ENCODE measurements around the gene CEP164. TPM values are rescaled to one million over a fixed set of nuclear protein-coding genes. Genes with fewer than 3 reads are reported as not detected.

CEP164 gene
- total and polyA plus RNA-seq, 9 of the 15 experiments (the other 6 are each of a cell fraction or from before 2014, with no cell fraction given): 2.1 to 16.5 (median 10.4) TPM

DNA sequence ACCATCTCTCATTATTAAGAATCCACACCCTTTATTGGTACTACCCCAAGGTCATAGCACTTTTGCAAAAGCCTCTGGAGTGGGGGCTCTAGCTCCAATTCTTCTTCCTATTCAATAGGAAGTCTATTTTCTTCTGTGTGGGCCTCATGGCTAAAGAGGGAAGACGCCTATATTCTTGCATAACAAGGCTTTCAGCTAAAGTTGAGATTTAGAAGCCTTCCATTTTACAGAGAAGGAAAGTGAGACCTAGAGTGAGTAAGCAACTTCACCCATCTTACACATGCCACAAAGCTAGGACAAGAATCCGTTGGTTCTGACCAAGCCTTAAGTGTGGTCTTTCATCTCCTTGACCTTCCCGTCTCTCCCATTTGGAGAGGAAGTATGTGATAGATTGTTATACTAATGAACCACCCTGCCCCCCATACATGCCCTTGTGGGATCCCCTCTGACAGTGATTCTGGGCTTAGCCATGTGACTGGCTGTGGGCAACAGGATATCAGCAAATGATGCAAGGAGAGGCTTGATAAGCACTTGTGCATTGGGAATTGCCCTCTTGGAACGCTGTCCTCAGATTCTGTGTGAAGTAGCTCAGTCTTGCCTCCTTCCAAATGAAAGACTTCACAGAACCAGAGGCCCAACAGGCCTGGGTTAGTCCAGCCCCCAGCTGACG lies 23.9 kb upstream of the CEP164 start:
- Histone ChIP-seq H3K4me2 (ENCODE audit: insufficient read depth, low read length) (no peak overlapping the region), H3K79me2 (ENCODE audit: control insufficient read depth, insufficient read depth, low read length) (no peaks in the 10 kb centered on the region), H3K9me1 (ENCODE audit: control insufficient read depth, insufficient read depth, low read length) (no peaks in the 10 kb centered on the region), H3K27ac (ENCODE audit: extremely low read depth, low read depth, low read length) (no peak overlapping the region), H2AFZ (ENCODE audit: low read depth, low read length) (no peak overlapping the region), H3K36me3 (ENCODE audit: control insufficient read depth, insufficient read depth, low read length) (no peaks in the 10 kb centered on the region), H4K20me1 (replicated peaks; ENCODE audit: control insufficient read depth, insufficient read depth, low read length) (peaks cover 3% of the 10 kb centered on the region; the same call in 1 of the 2 replicates), H3K4me1 (replicated peaks in 1 of 2; ENCODE audit: control insufficient read depth in 2 of 2, insufficient read depth in 2 of 2, low read length in 2 of 2) (peaks cover 0 to 10% of the 10 kb centered on the region in 2 experiments; a peak in 2 of 5 replicates), H3K27me3 (ENCODE audit: control insufficient read depth in 2 of 2, insufficient read depth in 2 of 2, low read length in 2 of 2) (peaks cover 20 to 73% of the 10 kb centered on the region in 2 experiments), H3K9ac (ENCODE audit: insufficient read depth in 1 of 2, low read depth in 2 of 2, low read length in 2 of 2) (no peak overlapping the region), H3K9me3 (replicated peaks; ENCODE audit: control insufficient read depth, insufficient read depth, low read depth, low read length) (no peaks in the 10 kb centered on the region), H3K4me3 (no peak overlapping the region)
- WGBS (ENCODE audit: insufficient coverage, low coverage, missing lambda C conversion rate): 4% methylated on average over 5 of the region's 5 CpGs
- in situ Hi-C loops (cut with MboI) (no loop called here), intact Hi-C loops (cut with micrococcal nuclease) (no loop called here)
- no peak for ATAC-seq
- BruUV-seq (replicated peaks): no TSS peak
- DNase-seq (ENCODE audit: extremely low read depth in 1 of 4, low spot score in 3 of 4): no peak
- 0 out of 2 replicates have a peak, but pooled peaks have one; percentile 9 for TF ChIP-seq TCF3 (CRISPR knock-in tag; IDR thresholded peaks at IDR 0.05)
- no peak for TF ChIP-seq PPARD (CRISPR knock-in tag; IDR thresholded peaks at IDR 0.05)
- no peak for TF ChIP-seq EGR1 (conservative IDR thresholded peaks at IDR 0.05)
- no peak for TF ChIP-seq CBX8 (IDR thresholded peaks at IDR 0.05; ENCODE audit: borderline replicate concordance, extremely low read depth, low read depth, low read length, poor library complexity, severe bottlenecking)
- CTCF ChIA-PET (ENCODE audit: low intra/inter-chr PET ratio): no interaction called here
- POLR2A ChIA-PET: interaction anchor here (1.3 to 1.6 kb wide), 2 partner anchors 9 to 15 kb away, joined by 3 to 8 read pairs; no protein-coding TSS in a partner anchor
- no peak for FAIRE-seq

DNA sequence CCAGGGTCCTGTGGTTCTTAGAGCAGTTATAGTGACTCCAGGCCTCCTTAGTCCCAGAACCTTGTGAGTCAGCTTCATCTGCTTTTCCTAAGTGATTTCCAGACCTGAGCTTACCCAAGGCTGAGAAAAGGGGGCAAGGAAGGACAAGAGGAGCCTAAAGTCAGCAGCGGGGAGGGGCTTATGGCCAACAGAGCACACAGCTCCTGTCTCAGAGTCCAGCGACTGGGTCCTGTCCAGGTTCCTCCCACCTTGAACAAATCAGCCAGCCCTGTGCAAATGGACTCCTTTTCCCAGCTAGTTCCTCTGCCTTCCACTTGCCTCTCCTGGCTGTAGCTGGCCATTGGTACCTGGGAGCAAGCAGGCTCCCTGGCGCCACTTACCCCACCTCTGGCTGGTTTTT lies 22.5 kb upstream of the CEP164 start:
- H3K9me1 ChIP-seq (ENCODE audit: control insufficient read depth, insufficient read depth, low read length): no peaks in the 10 kb centered on the region
- peaks cover 3% of the 10 kb centered on the region; the same call in 1 of the 2 replicates for H4K20me1 ChIP-seq (replicated peaks; ENCODE audit: control insufficient read depth, insufficient read depth, low read length)
- H3K9ac ChIP-seq (ENCODE audit: insufficient read depth in 1 of 2, low read depth in 2 of 2, low read length in 2 of 2): 0 out of 4 replicates have a peak overlapping the region, but pooled peaks of 1 of the 2 experiments have one; percentile 33
- no peaks in the 10 kb centered on the region for H3K9me3 ChIP-seq (replicated peaks; ENCODE audit: control insufficient read depth, insufficient read depth, low read depth, low read length)
- peaks cover 26 to 73% of the 10 kb centered on the region in 2 experiments for H3K27me3 ChIP-seq (ENCODE audit: control insufficient read depth in 2 of 2, insufficient read depth in 2 of 2, low read length in 2 of 2)
- intact Hi-C loops (cut with micrococcal nuclease) (no loop called here), in situ Hi-C loops (cut with MboI) (no loop called here)
- POLR2A ChIA-PET: interaction anchor here (0.6 to 1.0 kb wide), 4 partner anchors 12 to 25 kb away, joined by 3 to 4 read pairs (median 4); partner anchors contain the start of gene CEP164
- no peak overlapping the region for H3K4me3 ChIP-seq
- H3K79me2 ChIP-seq (ENCODE audit: control insufficient read depth, insufficient read depth, low read length): no peaks in the 10 kb centered on the region
- no TSS peak for BruUV-seq (replicated peaks)
- H3K36me3 ChIP-seq (ENCODE audit: control insufficient read depth, insufficient read depth, low read length): no peaks in the 10 kb centered on the region
- peaks cover 0 to 6% of the 10 kb centered on the region in 2 experiments; a peak in 2 of 5 replicates for H3K4me1 ChIP-seq (replicated peaks in 1 of 2; ENCODE audit: control insufficient read depth in 2 of 2, insufficient read depth in 2 of 2, low read length in 2 of 2)
- H3K27ac ChIP-seq (ENCODE audit: extremely low read depth, low read depth, low read length): no peak overlapping the region
- FAIRE-seq: no peak
- no peak overlapping the region for H2AFZ ChIP-seq (ENCODE audit: low read depth, low read length)
- no peak for ATAC-seq
- H3K4me2 ChIP-seq (ENCODE audit: insufficient read depth, low read length): no peak overlapping the region
- 7% methylated on average over 3 of the region's 3 CpGs for WGBS (ENCODE audit: insufficient coverage, low coverage, missing lambda C conversion rate)
- CTCF ChIA-PET (ENCODE audit: low intra/inter-chr PET ratio): no interaction called here
- no peak for DNase-seq (ENCODE audit: extremely low read depth in 1 of 4, low spot score in 3 of 4)
- no peak for TF ChIP-seq ZNF41 (CRISPR knock-in tag; conservative IDR thresholded peaks at IDR 0.05)
- TF ChIP-seq KLF10 (CRISPR knock-in tag; IDR thresholded peaks at IDR 0.05): no peak
- TF ChIP-seq TAF7 (tag; IDR thresholded peaks at IDR 0.05): no peak
- no peak for TF ChIP-seq FIP1L1 (IDR thresholded peaks at IDR 0.05; ENCODE audit: low read depth, low read length, poor library complexity, severe bottlenecking)
- no peak for TF ChIP-seq POLR2B (IDR thresholded peaks at IDR 0.05; ENCODE audit: low read depth, partially characterized antibody)
- no peak for TF ChIP-seq ZFP30 (CRISPR knock-in tag; IDR thresholded peaks at IDR 0.05; ENCODE audit: borderline replicate concordance)
- no peak for TF ChIP-seq GTF2A2 (tag; IDR thresholded peaks at IDR 0.05)
- no peak for TF ChIP-seq RBM17 (IDR thresholded peaks at IDR 0.05; ENCODE audit: borderline replicate concordance, low read depth, low read length)
- TF ChIP-seq, protein P1, sequence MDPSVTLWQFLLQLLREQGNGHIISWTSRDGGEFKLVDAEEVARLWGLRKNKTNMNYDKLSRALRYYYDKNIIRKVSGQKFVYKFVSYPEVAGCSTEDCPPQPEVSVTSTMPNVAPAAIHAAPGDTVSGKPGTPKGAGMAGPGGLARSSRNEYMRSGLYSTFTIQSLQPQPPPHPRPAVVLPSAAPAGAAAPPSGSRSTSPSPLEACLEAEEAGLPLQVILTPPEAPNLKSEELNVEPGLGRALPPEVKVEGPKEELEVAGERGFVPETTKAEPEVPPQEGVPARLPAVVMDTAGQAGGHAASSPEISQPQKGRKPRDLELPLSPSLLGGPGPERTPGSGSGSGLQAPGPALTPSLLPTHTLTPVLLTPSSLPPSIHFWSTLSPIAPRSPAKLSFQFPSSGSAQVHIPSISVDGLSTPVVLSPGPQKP (CRISPR knock-in tag; IDR thresholded peaks at IDR 0.05): no peak
- TF ChIP-seq HCFC1 (IDR thresholded peaks at IDR 0.05; ENCODE audit: low read depth, low read length): no peak
